Measurements from ENCODE around the gene SPPL3.

DNA sequence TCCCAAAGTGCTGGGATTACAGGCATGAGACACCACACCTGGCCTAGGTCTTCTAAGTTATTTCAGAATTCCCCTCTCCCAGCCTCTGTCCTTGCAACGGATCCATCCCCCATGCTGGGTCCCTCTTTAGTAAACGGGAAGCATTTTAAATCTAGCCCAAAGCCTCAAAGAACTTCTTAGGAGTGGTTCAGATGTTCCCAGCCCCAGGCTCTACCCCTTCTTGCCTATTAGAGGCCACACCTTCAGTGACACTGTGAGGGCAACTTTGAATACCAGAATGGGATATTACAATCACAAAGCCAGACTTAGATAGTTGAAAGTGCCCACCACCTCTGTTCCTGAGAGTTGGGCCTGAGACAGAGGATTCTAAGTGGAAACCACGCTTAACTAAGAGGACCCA lies 18.1 kb upstream of the SPPL3 start:
- TF ChIP-seq, protein P1, sequence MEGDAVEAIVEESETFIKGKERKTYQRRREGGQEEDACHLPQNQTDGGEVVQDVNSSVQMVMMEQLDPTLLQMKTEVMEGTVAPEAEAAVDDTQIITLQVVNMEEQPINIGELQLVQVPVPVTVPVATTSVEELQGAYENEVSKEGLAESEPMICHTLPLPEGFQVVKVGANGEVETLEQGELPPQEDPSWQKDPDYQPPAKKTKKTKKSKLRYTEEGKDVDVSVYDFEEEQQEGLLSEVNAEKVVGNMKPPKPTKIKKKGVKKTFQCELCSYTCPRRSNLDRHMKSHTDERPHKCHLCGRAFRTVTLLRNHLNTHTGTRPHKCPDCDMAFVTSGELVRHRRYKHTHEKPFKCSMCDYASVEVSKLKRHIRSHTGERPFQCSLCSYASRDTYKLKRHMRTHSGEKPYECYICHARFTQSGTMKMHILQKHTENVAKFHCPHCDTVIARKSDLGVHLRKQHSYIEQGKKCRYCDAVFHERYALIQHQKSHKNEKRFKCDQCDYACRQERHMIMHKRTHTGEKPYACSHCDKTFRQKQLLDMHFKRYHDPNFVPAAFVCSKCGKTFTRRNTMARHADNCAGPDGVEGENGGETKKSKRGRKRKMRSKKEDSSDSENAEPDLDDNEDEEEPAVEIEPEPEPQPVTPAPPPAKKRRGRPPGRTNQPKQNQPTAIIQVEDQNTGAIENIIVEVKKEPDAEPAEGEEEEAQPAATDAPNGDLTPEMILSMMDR (IDR thresholded peaks at IDR 0.05; ENCODE audit: low read depth, low read length, missing input control), result no peak
- TF ChIP-seq JUND (IDR thresholded peaks at IDR 0.05), result no peak
- TF ChIP-seq RAD21 (IDR thresholded peaks at IDR 0.05), result no peak
- TF ChIP-seq, protein P2, sequence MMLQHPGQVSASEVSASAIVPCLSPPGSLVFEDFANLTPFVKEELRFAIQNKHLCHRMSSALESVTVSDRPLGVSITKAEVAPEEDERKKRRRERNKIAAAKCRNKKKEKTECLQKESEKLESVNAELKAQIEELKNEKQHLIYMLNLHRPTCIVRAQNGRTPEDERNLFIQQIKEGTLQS (IDR thresholded peaks at IDR 0.05), result no peak
- TF ChIP-seq, protein P3, sequence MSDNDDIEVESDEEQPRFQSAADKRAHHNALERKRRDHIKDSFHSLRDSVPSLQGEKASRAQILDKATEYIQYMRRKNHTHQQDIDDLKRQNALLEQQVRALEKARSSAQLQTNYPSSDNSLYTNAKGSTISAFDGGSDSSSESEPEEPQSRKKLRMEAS (IDR thresholded peaks at IDR 0.05), result no peak
- no peak for TF ChIP-seq GABPA (IDR thresholded peaks at IDR 0.05 in 1 of 2, conservative IDR thresholded peaks at IDR 0.05 in 1 of 2)
- no peak for TF ChIP-seq REST (IDR thresholded peaks at IDR 0.05)
- no peak for TF ChIP-seq TAF1 (conservative IDR thresholded peaks at IDR 0.05)
- TF ChIP-seq RXRA (IDR thresholded peaks at IDR 0.05), result no peak
- TF ChIP-seq, protein P4, sequence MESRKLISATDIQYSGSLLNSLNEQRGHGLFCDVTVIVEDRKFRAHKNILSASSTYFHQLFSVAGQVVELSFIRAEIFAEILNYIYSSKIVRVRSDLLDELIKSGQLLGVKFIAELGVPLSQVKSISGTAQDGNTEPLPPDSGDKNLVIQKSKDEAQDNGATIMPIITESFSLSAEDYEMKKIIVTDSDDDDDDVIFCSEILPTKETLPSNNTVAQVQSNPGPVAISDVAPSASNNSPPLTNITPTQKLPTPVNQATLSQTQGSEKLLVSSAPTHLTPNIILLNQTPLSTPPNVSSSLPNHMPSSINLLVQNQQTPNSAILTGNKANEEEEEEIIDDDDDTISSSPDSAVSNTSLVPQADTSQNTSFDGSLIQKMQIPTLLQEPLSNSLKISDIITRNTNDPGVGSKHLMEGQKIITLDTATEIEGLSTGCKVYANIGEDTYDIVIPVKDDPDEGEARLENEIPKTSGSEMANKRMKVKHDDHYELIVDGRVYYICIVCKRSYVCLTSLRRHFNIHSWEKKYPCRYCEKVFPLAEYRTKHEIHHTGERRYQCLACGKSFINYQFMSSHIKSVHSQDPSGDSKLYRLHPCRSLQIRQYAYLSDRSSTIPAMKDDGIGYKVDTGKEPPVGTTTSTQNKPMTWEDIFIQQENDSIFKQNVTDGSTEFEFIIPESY (IDR thresholded peaks at IDR 0.05), result no peak
- TF ChIP-seq YY1 (IDR thresholded peaks at IDR 0.05), result no peak

All from liver (tissue), 3 donors.